ENCODE data around the gene PLEKHM3. TPM values are rescaled to one million over a fixed set of nuclear protein-coding genes. Genes with fewer than 3 reads are reported as not detected.

Gene PLEKHM3, protein sequence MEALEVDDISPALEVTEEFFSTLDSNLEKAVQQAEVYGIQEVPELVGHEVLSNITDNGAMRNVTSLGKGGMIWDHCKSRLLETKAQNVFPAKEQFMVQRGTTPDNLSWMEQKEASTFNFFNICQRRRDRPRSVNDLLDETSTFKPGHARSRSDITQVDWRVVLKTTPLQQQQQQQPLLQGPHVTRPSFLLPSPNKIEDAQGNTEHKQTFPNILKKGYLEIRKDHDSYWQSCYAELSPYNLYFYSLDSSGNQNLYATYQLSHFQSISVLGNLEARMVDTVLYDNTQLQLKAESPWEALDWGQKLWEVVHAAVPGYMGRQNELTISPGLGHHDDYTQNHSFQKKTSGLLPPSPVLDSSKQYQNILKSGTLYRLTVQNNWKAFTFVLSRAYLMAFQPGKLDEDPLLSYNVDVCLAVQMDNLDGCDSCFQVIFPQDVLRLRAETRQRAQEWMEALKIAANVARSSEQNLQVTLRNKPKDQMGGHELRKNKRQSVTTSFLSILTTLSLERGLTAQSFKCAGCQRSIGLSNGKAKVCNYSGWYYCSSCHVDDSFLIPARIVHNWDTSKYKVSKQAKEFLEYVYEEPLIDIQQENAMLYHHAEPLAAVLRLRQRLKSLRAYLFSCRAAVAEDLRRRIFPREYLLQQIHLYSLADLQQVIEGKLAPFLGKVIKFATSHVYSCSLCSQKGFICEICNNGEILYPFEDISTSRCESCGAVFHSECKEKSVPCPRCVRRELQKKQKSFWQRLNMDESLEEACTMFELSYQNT
- 10 to 100 TPM; 11.3 to 11.6 TPM for total RNA-seq
- polyA plus RNA-seq (2013, experiment 1 of 2), result 9.3 TPM
- 11.3 TPM for polyA plus RNA-seq (2013, experiment 2 of 2)
- total RNA-seq, result 4.9 to 56.8 (median 19.1) reads per million in 172 experiments

DNA sequence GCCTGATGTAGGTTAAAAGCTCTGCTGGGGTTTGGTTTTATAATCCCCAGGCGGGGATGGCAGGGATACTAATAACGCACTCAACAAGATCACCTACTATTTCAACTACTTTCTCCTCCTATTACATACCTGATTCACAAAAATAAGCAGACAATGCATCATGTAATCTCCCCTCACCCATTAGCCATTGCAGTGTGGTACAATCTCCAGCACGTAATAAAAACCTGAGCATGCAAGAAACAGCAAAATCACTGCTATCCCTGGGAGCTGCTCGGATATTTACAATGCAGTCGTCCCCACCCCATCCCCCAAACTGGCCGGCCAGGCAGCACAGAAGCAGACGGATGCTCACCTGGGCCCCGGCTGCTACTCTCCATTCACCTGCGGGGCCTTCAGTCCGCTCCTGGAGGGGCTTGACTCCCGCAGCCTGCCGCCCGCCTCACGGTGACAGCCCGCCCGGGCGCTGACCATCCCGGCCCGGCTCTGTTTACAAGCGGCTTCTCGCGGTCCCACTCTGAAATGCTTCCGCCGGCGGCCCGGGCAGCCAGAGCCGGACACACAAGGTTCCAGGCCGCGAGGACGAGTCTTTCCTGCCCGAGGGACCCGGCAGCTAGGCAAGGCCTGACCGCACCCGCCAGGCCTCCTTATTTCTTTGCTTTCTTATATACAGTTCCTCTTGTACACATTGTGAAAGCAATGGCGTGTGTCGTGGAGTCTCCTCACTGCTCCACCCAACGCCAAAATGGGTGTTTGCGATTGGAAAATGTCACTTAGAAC, at the start of gene PLEKHM3:
Gene PLEKHM3, minus strand, starts transcription at position 491 of the 777 bp plus-strand sequence. CDS start 23,888 bp downstream, outside the sequence.
- TF ChIP-seq, protein P1, sequence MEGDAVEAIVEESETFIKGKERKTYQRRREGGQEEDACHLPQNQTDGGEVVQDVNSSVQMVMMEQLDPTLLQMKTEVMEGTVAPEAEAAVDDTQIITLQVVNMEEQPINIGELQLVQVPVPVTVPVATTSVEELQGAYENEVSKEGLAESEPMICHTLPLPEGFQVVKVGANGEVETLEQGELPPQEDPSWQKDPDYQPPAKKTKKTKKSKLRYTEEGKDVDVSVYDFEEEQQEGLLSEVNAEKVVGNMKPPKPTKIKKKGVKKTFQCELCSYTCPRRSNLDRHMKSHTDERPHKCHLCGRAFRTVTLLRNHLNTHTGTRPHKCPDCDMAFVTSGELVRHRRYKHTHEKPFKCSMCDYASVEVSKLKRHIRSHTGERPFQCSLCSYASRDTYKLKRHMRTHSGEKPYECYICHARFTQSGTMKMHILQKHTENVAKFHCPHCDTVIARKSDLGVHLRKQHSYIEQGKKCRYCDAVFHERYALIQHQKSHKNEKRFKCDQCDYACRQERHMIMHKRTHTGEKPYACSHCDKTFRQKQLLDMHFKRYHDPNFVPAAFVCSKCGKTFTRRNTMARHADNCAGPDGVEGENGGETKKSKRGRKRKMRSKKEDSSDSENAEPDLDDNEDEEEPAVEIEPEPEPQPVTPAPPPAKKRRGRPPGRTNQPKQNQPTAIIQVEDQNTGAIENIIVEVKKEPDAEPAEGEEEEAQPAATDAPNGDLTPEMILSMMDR (IDR thresholded peaks at IDR 0.05), result no peak
- H3K36me3 ChIP-seq (ENCODE audit: insufficient read depth, low read length), result no peaks in the 10 kb centered on the region
- POLR2A ChIA-PET, result interaction anchor here (0.8 to 3.2 kb wide), 11 partner anchors 10 to 1260 kb away, joined by 3 to 19 read pairs (median 4); partner anchors contain the start of genes CCNYL1, CREB1, FASTKD2 and KLF7
- H3K9me3 ChIP-seq (ENCODE audit: control insufficient read depth in 1 of 2, insufficient read depth in 1 of 2, low read length in 2 of 2), result no peaks in the 10 kb centered on the region
- H3K27ac Mint-ChIP-seq, result peak within 1 kb of the TSS; percentile 92
- peak within 1 kb of the TSS; percentile 58 to 63 for H3K27ac ChIP-seq (ENCODE audit: low read depth in 1 of 2, low read length in 2 of 2)
- peaks cover 12% of the 10 kb centered on the region for H3K36me3 Mint-ChIP-seq (ENCODE audit: low read depth)
- CTCF ChIA-PET, result interaction anchor here (0.8 to 1.3 kb wide), 4 partner anchors 15 to 400 kb away, joined by 3 to 5 read pairs (median 3); partner anchors contain the start of gene METTL21A
- ATAC-seq (ENCODE audit: poor library complexity) (peak; percentile 74), DNase-seq (peak; percentile 39 to 83 (median 67))
- intact Hi-C loops (cut with DNase I, micrococcal nuclease), result loop anchor here (5.0 to 10.0 kb wide), 5 partner anchors 227 to 1263 kb away; partner anchors contain the start of genes CCNYL1 (in 1 of the 2), CREB1 (in 1 of the 2) and METTL21A (in 1 of the 2)
- H3K4me3 ChIP-seq (ENCODE audit: low read length), result peak within 1 kb of the TSS; percentile 82
- H3K4me3 Mint-ChIP-seq, result peak within 1 kb of the TSS; percentile 89
- H3K27me3 ChIP-seq (ENCODE audit: control insufficient read depth in 1 of 2, insufficient read depth in 2 of 2, low read length in 2 of 2), result no peaks in the 10 kb centered on the region
- peaks cover 21% of the 10 kb centered on the region for H3K4me1 Mint-ChIP-seq (ENCODE audit: low read depth)
- no peaks in the 10 kb centered on the region for H3K9me3 Mint-ChIP-seq
- peaks cover 10% of the 10 kb centered on the region for H3K4me1 ChIP-seq (ENCODE audit: insufficient read depth, low read length)
- no peaks in the 10 kb centered on the region for H3K27me3 Mint-ChIP-seq

DNA sequence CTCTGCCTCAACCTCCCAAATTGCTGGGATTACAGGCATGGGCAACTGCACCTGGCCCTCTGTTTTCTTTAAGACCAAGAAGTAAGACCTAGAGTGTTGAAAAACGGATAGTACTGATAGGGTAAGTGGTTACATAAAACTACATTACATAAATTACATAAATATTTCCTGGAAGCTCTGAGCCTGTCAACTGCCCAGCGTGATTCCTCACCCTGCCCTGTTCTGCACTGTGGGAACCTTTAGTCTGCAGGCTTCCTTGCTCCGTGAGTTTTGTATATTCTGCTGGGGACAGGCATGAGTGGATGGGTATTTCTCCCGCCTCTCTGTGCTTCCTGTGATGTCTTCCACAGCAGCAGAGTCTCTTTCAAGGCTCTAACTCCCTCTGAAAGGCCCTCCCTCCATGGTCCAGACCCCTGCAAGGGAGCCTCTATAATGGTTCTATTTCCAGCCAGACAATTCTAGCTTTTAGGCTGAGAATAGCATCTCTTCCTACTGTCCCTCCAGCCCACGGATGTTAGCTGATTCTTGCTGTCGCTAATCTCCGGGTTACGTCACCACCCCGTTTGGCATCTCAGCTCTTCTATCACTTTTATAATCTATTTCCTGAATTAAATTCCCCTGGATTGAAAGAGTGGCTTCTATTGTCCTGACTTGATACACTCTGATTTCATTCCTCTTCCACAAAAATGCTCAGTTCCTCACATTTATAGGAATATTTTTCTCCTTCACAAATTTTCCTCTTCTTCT, 49.5 kb upstream of the PLEKHM3 start:
- no peaks in the 10 kb centered on the region for H3K9me3 ChIP-seq (ENCODE audit: control insufficient read depth in 1 of 2, insufficient read depth in 1 of 2, low read length in 2 of 2)
- Mint-ChIP-seq H3K4me3 (no peak overlapping the region), H3K27me3 (peaks cover 19% of the 10 kb centered on the region), H3K9me3 (no peaks in the 10 kb centered on the region), H3K36me3 (ENCODE audit: low read depth) (no peaks in the 10 kb centered on the region), H3K27ac (no peak overlapping the region), H3K4me1 (ENCODE audit: low read depth) (no peaks in the 10 kb centered on the region)
- TF ChIP-seq, protein P1 (IDR thresholded peaks at IDR 0.05), result no peak
- H3K4me3 ChIP-seq (ENCODE audit: low read length), result no peak overlapping the region
- intact Hi-C loops (cut with DNase I, micrococcal nuclease), result loop anchor here in 1 of 2 experiments (5.0 kb wide), 1 partner anchor 1097 kb away; no protein-coding TSS in a partner anchor
- no peaks in the 10 kb centered on the region for H3K4me1 ChIP-seq (ENCODE audit: insufficient read depth, low read length)
- POLR2A ChIA-PET, result interaction anchor here (0.9 kb wide), 1 partner anchor 15 kb away, joined by 3 read pairs; no protein-coding TSS in a partner anchor
- CTCF ChIA-PET, result interaction anchor here (0.6 kb wide), 1 partner anchor 48 kb away, joined by 3 read pairs; no protein-coding TSS in a partner anchor
- no peak for ATAC-seq (ENCODE audit: poor library complexity)
- DNase-seq, result no peak
- no peak overlapping the region for H3K27ac ChIP-seq (ENCODE audit: low read depth in 1 of 2, low read length in 2 of 2)
- no peaks in the 10 kb centered on the region for H3K36me3 ChIP-seq (ENCODE audit: insufficient read depth, low read length)
- H3K27me3 ChIP-seq (ENCODE audit: control insufficient read depth in 1 of 2, insufficient read depth in 2 of 2, low read length in 2 of 2), result no peaks in the 10 kb centered on the region

Data from CD4-positive, alpha-beta T cell (primary cell).